ENCODE measurements around the gene KRTAP10-8. TPM values are rescaled to one million over a fixed set of nuclear protein-coding genes. Genes with fewer than 3 reads are reported as not detected.
"Not testable (repeated sequence)": the region's sequence is repeated elsewhere in the genome, so short reads cannot be mapped to it uniquely, and the experiment has no call there.

KRTAP10-8 gene
- total RNA-seq, 6 experiments from 2014 or later = not detected

- no peaks in the 10 kb centered on the region; the same call in 1 of the 2 replicates for H3K27me3 Mint-ChIP-seq (ENCODE audit: insufficient read depth)
- no peak for DNase-seq
- peaks cover 9% of the 10 kb centered on the region; the same call in 1 of the 2 replicates for H3K36me3 Mint-ChIP-seq (ENCODE audit: low read depth)
- no peak overlapping the region for H3K27ac Mint-ChIP-seq
- H3K4me1 Mint-ChIP-seq (ENCODE audit: low read depth) = no peaks in the 10 kb centered on the region
- peaks cover 45% of the 10 kb centered on the region for H3K9me3 Mint-ChIP-seq
- no peak overlapping the region for H3K4me3 Mint-ChIP-seq
- no peak for TF ChIP-seq CTCF (IDR thresholded peaks at IDR 0.05)
Observed at GRCh38 chr21:44619886-44620285, 8.0 kb downstream of the KRTAP10-8 start.

- Mint-ChIP-seq H3K27me3 (ENCODE audit: insufficient read depth) (peaks cover 3% of the 10 kb centered on the region), H3K9me3 (peaks cover 55% of the 10 kb centered on the region), H3K27ac (no peak overlapping the region), H3K4me3 (no peak overlapping the region), H3K4me1 (ENCODE audit: low read depth) (no peaks in the 10 kb centered on the region), H3K36me3 (ENCODE audit: low read depth) (peaks cover 9% of the 10 kb centered on the region; the same call in 1 of the 2 replicates)
- no peak for DNase-seq
- TF ChIP-seq CTCF (IDR thresholded peaks at IDR 0.05) = no peak
Observed at GRCh38 chr21:44623575-44623974, 11.7 kb downstream of the KRTAP10-8 start.

- Mint-ChIP-seq H3K36me3 (ENCODE audit: low read depth) (peaks cover 9% of the 10 kb centered on the region; the same call in 1 of the 2 replicates), H3K27ac (no peak overlapping the region), H3K9me3 (peaks cover 54% of the 10 kb centered on the region), H3K27me3 (ENCODE audit: insufficient read depth) (peaks cover 3% of the 10 kb centered on the region), H3K4me3 (no peak overlapping the region), H3K4me1 (ENCODE audit: low read depth) (no peaks in the 10 kb centered on the region)
- DNase-seq = no peak
- no peak for TF ChIP-seq CTCF (IDR thresholded peaks at IDR 0.05)
Observed at GRCh38 chr21:44625756-44626155, 13.9 kb downstream of the KRTAP10-8 start.

- H3K4me3 Mint-ChIP-seq = no peak overlapping the region
- peaks cover 56% of the 10 kb centered on the region for H3K9me3 Mint-ChIP-seq
- DNase-seq = no peak
- no peaks in the 10 kb centered on the region for H3K4me1 Mint-ChIP-seq (ENCODE audit: low read depth)
- H3K27me3 Mint-ChIP-seq (ENCODE audit: insufficient read depth) = peaks cover 3% of the 10 kb centered on the region
- peaks cover 14% of the 10 kb centered on the region; the same call in 1 of the 2 replicates for H3K36me3 Mint-ChIP-seq (ENCODE audit: low read depth)
- no peak for TF ChIP-seq CTCF (IDR thresholded peaks at IDR 0.05)
- no peak overlapping the region for H3K27ac Mint-ChIP-seq
Observed at GRCh38 chr21:44626262-44626661, 14.4 kb downstream of the KRTAP10-8 start.

- no peak within 1 kb of the TSS for H3K4me3 Mint-ChIP-seq
- no peak for TF ChIP-seq CTCF (IDR thresholded peaks at IDR 0.05)
- DNase-seq = no peak
- peaks cover 61% of the 10 kb centered on the region for H3K9me3 Mint-ChIP-seq
- peaks cover 3% of the 10 kb centered on the region for H3K27me3 Mint-ChIP-seq (ENCODE audit: insufficient read depth)
- H3K4me1 Mint-ChIP-seq (ENCODE audit: low read depth) = no peaks in the 10 kb centered on the region
- peaks cover 15% of the 10 kb centered on the region; the same call in 1 of the 2 replicates for H3K36me3 Mint-ChIP-seq (ENCODE audit: low read depth)
- no peak within 1 kb of the TSS for H3K27ac Mint-ChIP-seq
Observed at GRCh38 chr21:44626673-44627143, 14.8 kb downstream of the KRTAP10-8 start, which contains the start of gene KRTAP10-9. TSS of gene KRTAP10-9 (plus strand) at chr21:44627093. CDS start at chr21:44627172, 79 bp downstream.

- H3K27ac Mint-ChIP-seq; DNase-seq; H3K4me3 Mint-ChIP-seq; H3K4me1 Mint-ChIP-seq (ENCODE audit: low read depth); H3K27me3 Mint-ChIP-seq (ENCODE audit: insufficient read depth): not testable (repeated sequence)
- H3K36me3 Mint-ChIP-seq (ENCODE audit: low read depth) = peaks cover 20% of the 10 kb centered on the region; the same call in 1 of the 2 replicates
- H3K9me3 Mint-ChIP-seq = peaks cover 67% of the 10 kb centered on the region
Observed at GRCh38 chr21:44627181-44627822, 15.4 kb downstream of the KRTAP10-8 start.

- Mint-ChIP-seq H3K9me3 (peaks cover 69% of the 10 kb centered on the region), H3K36me3 (ENCODE audit: low read depth) (peaks cover 20% of the 10 kb centered on the region; the same call in 1 of the 2 replicates)
- H3K4me1 Mint-ChIP-seq (ENCODE audit: low read depth); H3K27me3 Mint-ChIP-seq (ENCODE audit: insufficient read depth); H3K27ac Mint-ChIP-seq; DNase-seq; H3K4me3 Mint-ChIP-seq: not testable (repeated sequence)
Observed at GRCh38 chr21:44627831-44628233, 16.0 kb downstream of the KRTAP10-8 start.
